ENCODE data around the gene CFAP141. TPM values are rescaled to one million over a fixed set of nuclear protein-coding genes. Genes with fewer than 3 reads are reported as not detected.

The CFAP141 gene
- polyA plus RNA-seq, 1 donor from 2014 or later = not detected

DNA sequence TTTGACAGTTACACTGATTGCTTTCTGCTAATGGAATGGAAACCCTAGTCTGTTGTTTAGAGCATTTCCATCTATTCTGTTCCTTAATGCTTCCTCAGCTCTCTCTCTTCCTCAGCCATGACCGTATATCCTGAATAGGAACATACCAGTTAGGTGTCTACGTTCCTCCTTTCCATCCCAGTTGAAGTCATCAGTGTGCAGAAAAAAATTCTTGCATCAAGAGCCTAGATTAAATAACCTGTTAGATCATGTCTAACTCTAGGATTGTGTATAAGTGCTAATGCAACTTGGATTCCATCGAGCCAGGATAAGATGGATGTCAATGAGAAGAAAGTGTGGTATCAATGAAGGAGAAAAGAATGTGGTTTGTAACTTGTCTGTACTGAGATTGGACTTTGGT, 33.4 kb upstream of the CFAP141 start:
- Histone ChIP-seq H3K27me3 (ENCODE audit: insufficient read depth, low read depth, low read length) (no peaks in the 10 kb centered on the region), H4K20me1 (ENCODE audit: insufficient read depth) (peaks cover 6% of the 10 kb centered on the region), H3K9me3 (ENCODE audit: low read length) (no peaks in the 10 kb centered on the region), H3K79me2 (replicated peaks; ENCODE audit: insufficient read depth, low read length) (no peaks in the 10 kb centered on the region), H3F3A (ENCODE audit: insufficient read depth, low read length, poor library complexity, severe bottlenecking) (no peaks in the 10 kb centered on the region), H2AFZ (ENCODE audit: low read depth, low read length) (no peak overlapping the region), H3K9ac (ENCODE audit: low read length) (no peak overlapping the region), H3K4me2 (ENCODE audit: low read length) (no peak overlapping the region), H3K4me3 (ENCODE audit: low read length) (no peak overlapping the region), H3K9me2 (ENCODE audit: insufficient read depth, low read length) (no peaks in the 10 kb centered on the region), H3K27ac (ENCODE audit: low read length) (no peak overlapping the region), H3K36me3 (ENCODE audit: insufficient read depth, low read length) (peaks cover 16% of the 10 kb centered on the region)
- no peak for TF ChIP-seq SMC3 (conservative IDR thresholded peaks at IDR 0.05; ENCODE audit: poor library complexity)
- TF ChIP-seq EP300 (conservative IDR thresholded peaks at IDR 0.05; ENCODE audit: poor library complexity, severe bottlenecking) = no peak
- no peak for TF ChIP-seq TAF1 (IDR thresholded peaks at IDR 0.05; ENCODE audit: low read depth)
- no peak for TF ChIP-seq EZH2 (IDR thresholded peaks at IDR 0.05; ENCODE audit: borderline replicate concordance, insufficient read depth, low read length, poor library complexity, severe bottlenecking)
- TF ChIP-seq, protein P1, sequence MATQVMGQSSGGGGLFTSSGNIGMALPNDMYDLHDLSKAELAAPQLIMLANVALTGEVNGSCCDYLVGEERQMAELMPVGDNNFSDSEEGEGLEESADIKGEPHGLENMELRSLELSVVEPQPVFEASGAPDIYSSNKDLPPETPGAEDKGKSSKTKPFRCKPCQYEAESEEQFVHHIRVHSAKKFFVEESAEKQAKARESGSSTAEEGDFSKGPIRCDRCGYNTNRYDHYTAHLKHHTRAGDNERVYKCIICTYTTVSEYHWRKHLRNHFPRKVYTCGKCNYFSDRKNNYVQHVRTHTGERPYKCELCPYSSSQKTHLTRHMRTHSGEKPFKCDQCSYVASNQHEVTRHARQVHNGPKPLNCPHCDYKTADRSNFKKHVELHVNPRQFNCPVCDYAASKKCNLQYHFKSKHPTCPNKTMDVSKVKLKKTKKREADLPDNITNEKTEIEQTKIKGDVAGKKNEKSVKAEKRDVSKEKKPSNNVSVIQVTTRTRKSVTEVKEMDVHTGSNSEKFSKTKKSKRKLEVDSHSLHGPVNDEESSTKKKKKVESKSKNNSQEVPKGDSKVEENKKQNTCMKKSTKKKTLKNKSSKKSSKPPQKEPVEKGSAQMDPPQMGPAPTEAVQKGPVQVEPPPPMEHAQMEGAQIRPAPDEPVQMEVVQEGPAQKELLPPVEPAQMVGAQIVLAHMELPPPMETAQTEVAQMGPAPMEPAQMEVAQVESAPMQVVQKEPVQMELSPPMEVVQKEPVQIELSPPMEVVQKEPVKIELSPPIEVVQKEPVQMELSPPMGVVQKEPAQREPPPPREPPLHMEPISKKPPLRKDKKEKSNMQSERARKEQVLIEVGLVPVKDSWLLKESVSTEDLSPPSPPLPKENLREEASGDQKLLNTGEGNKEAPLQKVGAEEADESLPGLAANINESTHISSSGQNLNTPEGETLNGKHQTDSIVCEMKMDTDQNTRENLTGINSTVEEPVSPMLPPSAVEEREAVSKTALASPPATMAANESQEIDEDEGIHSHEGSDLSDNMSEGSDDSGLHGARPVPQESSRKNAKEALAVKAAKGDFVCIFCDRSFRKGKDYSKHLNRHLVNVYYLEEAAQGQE (IDR thresholded peaks at IDR 0.05; ENCODE audit: borderline replicate concordance) = no peak
- TF ChIP-seq POLR2AphosphoS5 (IDR thresholded peaks at IDR 0.05) = no peak
- no peak for TF ChIP-seq RAD21 (conservative IDR thresholded peaks at IDR 0.05)
- TF ChIP-seq, protein P2, sequence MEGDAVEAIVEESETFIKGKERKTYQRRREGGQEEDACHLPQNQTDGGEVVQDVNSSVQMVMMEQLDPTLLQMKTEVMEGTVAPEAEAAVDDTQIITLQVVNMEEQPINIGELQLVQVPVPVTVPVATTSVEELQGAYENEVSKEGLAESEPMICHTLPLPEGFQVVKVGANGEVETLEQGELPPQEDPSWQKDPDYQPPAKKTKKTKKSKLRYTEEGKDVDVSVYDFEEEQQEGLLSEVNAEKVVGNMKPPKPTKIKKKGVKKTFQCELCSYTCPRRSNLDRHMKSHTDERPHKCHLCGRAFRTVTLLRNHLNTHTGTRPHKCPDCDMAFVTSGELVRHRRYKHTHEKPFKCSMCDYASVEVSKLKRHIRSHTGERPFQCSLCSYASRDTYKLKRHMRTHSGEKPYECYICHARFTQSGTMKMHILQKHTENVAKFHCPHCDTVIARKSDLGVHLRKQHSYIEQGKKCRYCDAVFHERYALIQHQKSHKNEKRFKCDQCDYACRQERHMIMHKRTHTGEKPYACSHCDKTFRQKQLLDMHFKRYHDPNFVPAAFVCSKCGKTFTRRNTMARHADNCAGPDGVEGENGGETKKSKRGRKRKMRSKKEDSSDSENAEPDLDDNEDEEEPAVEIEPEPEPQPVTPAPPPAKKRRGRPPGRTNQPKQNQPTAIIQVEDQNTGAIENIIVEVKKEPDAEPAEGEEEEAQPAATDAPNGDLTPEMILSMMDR (IDR thresholded peaks at IDR 0.05; ENCODE audit: poor library complexity, severe bottlenecking) = no peak
- no peak for TF ChIP-seq MXI1 (conservative IDR thresholded peaks at IDR 0.05; ENCODE audit: poor library complexity, severe bottlenecking)

DNA sequence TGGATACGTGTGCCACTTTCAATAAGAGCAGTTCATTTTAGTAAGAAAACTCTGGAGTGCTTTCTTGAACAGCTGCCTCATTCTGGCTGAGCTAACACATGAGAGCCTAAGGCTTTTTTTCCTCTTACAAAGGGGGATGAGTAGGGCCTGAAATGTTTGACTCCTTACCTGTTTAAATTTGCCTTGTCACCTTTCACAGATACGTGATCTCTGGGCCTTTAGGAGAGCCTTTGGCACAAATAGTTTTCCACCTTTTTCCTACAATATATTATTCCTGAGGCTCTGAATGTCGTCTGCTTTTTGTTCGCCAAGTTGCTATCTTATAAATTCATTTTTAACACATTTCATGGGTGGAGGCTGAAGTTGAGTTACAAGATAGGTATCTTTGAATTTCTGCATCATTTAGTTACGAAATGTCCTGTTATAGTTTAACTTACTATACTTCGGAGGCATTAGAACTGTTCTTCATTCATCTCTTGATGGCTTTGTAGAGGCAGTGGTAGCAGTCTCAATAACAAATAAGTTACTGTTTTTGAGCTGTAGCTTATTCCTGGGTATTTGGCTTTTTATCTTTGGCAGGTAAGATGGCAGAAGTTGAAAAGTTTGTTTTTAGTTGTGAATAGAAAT, 31.9 kb upstream of the CFAP141 start:
- Histone ChIP-seq H4K20me1 (ENCODE audit: insufficient read depth) (peaks cover 6% of the 10 kb centered on the region), H3K9me2 (ENCODE audit: insufficient read depth, low read length) (no peaks in the 10 kb centered on the region), H2AFZ (ENCODE audit: low read depth, low read length) (no peak overlapping the region), H3F3A (ENCODE audit: insufficient read depth, low read length, poor library complexity, severe bottlenecking) (no peaks in the 10 kb centered on the region), H3K79me2 (replicated peaks; ENCODE audit: insufficient read depth, low read length) (no peaks in the 10 kb centered on the region), H3K4me2 (ENCODE audit: low read length) (no peak overlapping the region), H3K36me3 (ENCODE audit: insufficient read depth, low read length) (peaks cover 14% of the 10 kb centered on the region), H3K27ac (ENCODE audit: low read length) (no peak overlapping the region), H3K9me3 (ENCODE audit: low read length) (no peaks in the 10 kb centered on the region), H3K4me3 (ENCODE audit: low read length) (no peak overlapping the region), H3K9ac (ENCODE audit: low read length) (no peak overlapping the region), H3K27me3 (ENCODE audit: insufficient read depth, low read depth, low read length) (no peaks in the 10 kb centered on the region)
- no peak for TF ChIP-seq EZH2 (IDR thresholded peaks at IDR 0.05; ENCODE audit: borderline replicate concordance, insufficient read depth, low read length, poor library complexity, severe bottlenecking)
- TF ChIP-seq SMC3 (conservative IDR thresholded peaks at IDR 0.05; ENCODE audit: poor library complexity) = no peak
